HG03571 (cell line): ENCODE measurements around the gene MMP17.

ENCODE experiments used
- ATAC-seq: cut with Tn5 transposase; IDR thresholded peaks from one replicate; pipeline ENCODE4 v1.9.1; 2021; ENCODE audit not compliant: unreplicated experiment

MMP17 gene

GRCh38 chr12:131892711-131893604 is 64.8 kb downstream of the MMP17 start:
- ATAC-seq, result no peak

DNA sequence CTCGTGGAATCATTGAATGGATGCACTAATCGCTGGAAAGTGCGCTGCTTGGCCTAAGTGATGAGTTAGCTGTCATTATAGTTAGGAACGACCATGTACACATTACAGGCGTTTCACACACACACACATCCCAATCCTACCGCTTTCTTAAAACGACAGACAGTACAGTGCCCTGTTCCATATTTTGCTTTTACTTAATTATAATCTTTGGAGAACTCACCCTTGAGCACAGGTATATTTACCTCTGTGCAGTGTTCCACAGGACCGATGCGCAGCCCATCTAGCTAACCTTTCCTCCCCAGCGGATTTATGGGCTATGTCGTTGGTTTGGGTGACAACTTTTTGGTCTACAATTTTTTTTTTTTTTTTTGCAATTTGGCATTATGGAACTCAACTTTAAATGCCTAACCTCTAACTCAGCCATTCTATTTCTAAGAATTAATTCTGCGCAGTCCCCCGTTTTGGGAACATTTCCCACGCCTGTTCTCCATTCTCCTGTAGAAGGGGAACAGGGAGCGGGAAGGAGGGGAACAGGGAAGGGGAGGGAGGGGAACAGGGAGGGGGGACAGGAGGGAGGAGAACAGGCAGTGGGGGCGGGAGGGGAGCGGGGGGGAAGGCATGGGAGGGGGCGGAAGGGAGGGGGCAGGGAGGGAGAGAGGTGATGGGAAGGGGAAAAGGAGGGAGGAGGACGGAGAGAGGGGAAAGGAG is 65.6 kb downstream of the MMP17 start:
- no peak for ATAC-seq

- peak; percentile 78 for ATAC-seq
Measured at GRCh38 chr12:131894313-131894860, 66.2 kb downstream of the MMP17 start, which contains the start of gene ULK1. ULK1 (plus strand) TSS chr12:131894622; CDS start chr12:131895002, 380 bp downstream.

DNA sequence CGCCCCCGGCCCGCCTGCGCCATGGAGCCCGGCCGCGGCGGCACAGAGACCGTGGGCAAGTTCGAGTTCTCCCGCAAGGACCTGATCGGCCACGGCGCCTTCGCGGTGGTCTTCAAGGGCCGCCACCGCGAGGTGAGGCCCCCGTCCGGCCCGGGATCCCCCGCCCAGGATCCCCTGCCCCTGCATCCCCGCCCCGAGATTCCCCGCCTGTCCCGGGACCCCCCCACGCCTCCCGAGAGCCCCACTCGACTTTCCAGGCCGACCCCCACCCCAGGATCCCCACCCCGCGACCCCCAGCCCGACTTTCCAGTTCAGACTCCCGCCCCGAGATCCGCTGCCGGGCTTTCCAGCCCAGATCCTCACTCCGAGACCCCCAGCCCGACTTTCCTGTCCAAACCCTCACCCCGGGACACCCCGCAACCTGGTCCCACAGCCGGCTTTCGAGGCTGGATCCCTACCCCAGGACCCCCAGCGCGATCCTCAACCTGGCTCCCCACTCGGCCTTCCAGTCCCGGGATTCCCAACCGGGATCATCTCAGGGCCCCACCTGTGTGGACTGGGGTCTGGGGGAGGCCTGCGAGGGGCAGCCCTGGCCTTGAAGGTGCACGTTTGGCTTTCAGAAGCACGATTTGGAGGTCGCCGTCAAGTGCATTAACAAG is 66.9 kb downstream of the MMP17 start:
- no peak for ATAC-seq

- no peak for ATAC-seq
Measured at GRCh38 chr12:131895640-131896079, 67.5 kb downstream of the MMP17 start.

GRCh38 chr12:131896080-131896810 is 68.1 kb downstream of the MMP17 start:
- peak; percentile 47 for ATAC-seq

- ATAC-seq, result no peak
Measured at GRCh38 chr12:131896811-131897270, 68.6 kb downstream of the MMP17 start.

DNA sequence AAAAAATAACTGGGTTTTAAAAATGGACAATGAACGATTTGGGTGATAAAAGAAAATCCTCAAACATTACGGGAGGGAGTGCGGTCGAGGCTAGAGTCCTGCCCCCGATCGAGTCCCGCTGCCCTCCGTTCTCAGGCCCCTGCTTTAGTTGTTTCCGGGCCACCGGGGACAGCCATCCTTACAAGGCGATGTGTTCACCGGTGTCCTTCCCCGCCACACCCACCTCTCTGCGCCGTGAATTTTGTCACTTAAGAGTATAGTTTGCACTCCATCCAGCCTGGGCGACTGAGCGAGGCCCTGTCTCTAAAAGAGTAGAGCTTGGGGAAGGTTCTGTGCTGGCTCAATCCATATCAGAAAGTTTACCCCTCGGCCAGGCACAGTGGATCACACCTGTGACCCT is 69.1 kb downstream of the MMP17 start:
- no peak for ATAC-seq

DNA sequence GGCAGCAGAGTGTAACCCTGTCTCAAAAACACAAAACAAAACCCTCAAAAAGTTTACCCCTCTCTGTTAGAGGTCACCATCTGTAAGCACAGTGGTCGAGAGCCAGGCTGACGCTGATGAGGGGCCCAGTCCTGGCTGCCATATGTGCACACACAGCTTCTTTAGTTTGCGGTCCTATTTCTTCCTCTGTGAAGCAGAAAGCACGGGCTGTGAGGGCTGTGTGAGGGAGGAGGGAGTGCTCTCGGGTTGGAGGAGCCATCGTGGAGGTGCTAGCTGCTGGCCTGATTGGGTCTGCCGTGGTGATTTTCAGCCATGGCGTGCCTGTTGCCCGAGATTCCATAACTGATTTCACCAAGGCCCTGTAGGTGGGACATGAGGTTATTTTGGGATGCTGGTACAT is 69.7 kb downstream of the MMP17 start:
- ATAC-seq, result no peak

GRCh38 chr12:131900397-131900796 is 72.2 kb downstream of the MMP17 start:
- no peak for ATAC-seq
